Neutrophil (primary cell): Measurements from ENCODE around the gene PDS5A.
"Not testable (repeated sequence)": the region's sequence is repeated elsewhere in the genome, so short reads cannot be mapped to it uniquely, and the experiment has no call there.

Source experiments
- H3K27ac ChIP-seq: fragments of 200-600 bp; sonication (generic); 2 replicates; pipeline ENCODE4 v1.5.1; 2016; ENCODE audit warnings: mild to moderate bottlenecking, moderate library complexity
- H3K27me3 ChIP-seq: fragments of 200-600 bp; sonication (generic); 2 replicates; pipeline ENCODE4 v1.6.0; 2016; ENCODE audit warnings: mild to moderate bottlenecking
- H3K36me3 ChIP-seq: fragments of 200-600 bp; sonication (generic); 2 replicates; pipeline ENCODE4 v1.5.1; 2017
- H3K4me1 ChIP-seq, 2 experiments: fragments of 200-600 bp in 1 of 2; sonication (generic) in 1 of 2; 1 replicate in 1 of 2; 2 replicates in 1 of 2; pipeline versions ENCODE4 v1.5.1 to v1.6.1; 2013 to 2016; ENCODE audit warnings: low read depth in 1 of 2, low read length in 1 of 2, mild to moderate bottlenecking in 1 of 2, moderate library complexity in 1 of 2; ENCODE audit not compliant: control insufficient read depth in 1 of 2, insufficient read depth in 1 of 2
- H3K4me3 ChIP-seq, 2 experiments: fragments of 200-600 bp in 1 of 2; sonication (generic) in 1 of 2; 1 replicate in 1 of 2; 2 replicates in 1 of 2; pipeline ENCODE4 v1.5.1; 2013 to 2016; ENCODE audit warnings: low read depth in 1 of 2, low read length in 1 of 2, mild to moderate bottlenecking in 1 of 2, moderate library complexity in 1 of 2
- H3K9me3 ChIP-seq: fragments of 200-600 bp; sonication (generic); 2 replicates; pipeline ENCODE4 v1.5.1; 2016
- CTCF ChIP-seq: fragments of 200-600 bp; sonication (generic); IDR thresholded peaks from 2 replicates; pipeline ENCODE4 v1.5.1; 2016; ENCODE audit warnings: antibody characterized with exemption

Gene PDS5A

GRCh38 chr4:39785083-39785482, 192.6 kb downstream of the PDS5A start:
- Histone ChIP-seq H3K4me1 (no peaks in the 10 kb centered on the region), H3K27ac (no peak overlapping the region), H3K27me3 (no peaks in the 10 kb centered on the region), H3K9me3 (no peaks in the 10 kb centered on the region), H3K4me3 (no peak overlapping the region), H3K36me3 (peaks cover 6% of the 10 kb centered on the region)
- no peak for TF ChIP-seq CTCF

GRCh38 chr4:39781988-39782387, 195.7 kb downstream of the PDS5A start:
- not testable (repeated sequence) for H3K4me1 ChIP-seq, H3K27ac ChIP-seq, H3K4me3 ChIP-seq, H3K27me3 ChIP-seq, H3K9me3 ChIP-seq
- peaks cover 33% of the 10 kb centered on the region for H3K36me3 ChIP-seq
